Heart right ventricle (tissue), 16 donors: ENCODE measurements around the gene TSPAN10. TPM values are rescaled to one million over a fixed set of nuclear protein-coding genes. Genes with fewer than 3 reads are reported as not detected.
A peak's percentile ranks its signal among the peaks of the same experiment; 100 is the strongest.

Source experiments
- ATAC-seq, 8 donors: fragments of 200-7000 bp; cut with Tn5 transposase; one replicate each; pipeline ENCODE4 v1.9.1; 2020; ENCODE audit warnings: mild to moderate bottlenecking in 8 of 8, moderate library complexity in 8 of 8, moderate number of reproducible peaks in 1 of 8
- DNase-seq, 2 donors: peaks; one replicate each; pipeline ENCODE4 v3.0.0-alpha.2; 2020
- H3K27ac ChIP-seq, 10 donors: fragments of 200-600 bp; sonication (generic) in 2 of 10; one replicate each; pipeline versions ENCODE4 v1.5.0 to v1.8.0; 2020 to 2022; ENCODE audit warnings: mild to moderate bottlenecking in 3 of 10
- H3K27me3 ChIP-seq, 7 donors: fragments of 200-600 bp; one replicate each; pipeline ENCODE4 v1.8.0; 2021 to 2022; ENCODE audit warnings: mild to moderate bottlenecking in 2 of 7
- H3K36me3 ChIP-seq, 9 donors: fragments of 200-600 bp; sonication (generic) in 1 of 9; one replicate each; pipeline versions ENCODE4 v1.5.0 to v1.8.0; 2020 to 2022; ENCODE audit warnings: mild to moderate bottlenecking in 2 of 9
- H3K4me1 ChIP-seq, 9 donors: fragments of 200-600 bp; sonication (generic) in 1 of 9; one replicate each; pipeline versions ENCODE4 v1.5.0 to v1.8.0; 2020 to 2022; ENCODE audit warnings: mild to moderate bottlenecking in 4 of 9
- H3K4me3 ChIP-seq, 10 donors: fragments of 200-600 bp; sonication (generic) in 2 of 10; one replicate each; pipeline versions ENCODE4 v1.5.0 to v1.8.0; 2020 to 2022; ENCODE audit warnings: mild to moderate bottlenecking in 7 of 10, moderate library complexity in 2 of 10
- H3K9me3 ChIP-seq, 11 donors: fragments of 200-600 bp in 10 of 11; sonication (generic) in 2 of 11; one replicate each; pipeline versions ENCODE4 v1.5.0 to v1.8.0; 2013 to 2022; ENCODE audit warnings: mild to moderate bottlenecking in 2 of 11, control low read depth in 1 of 11, moderate library complexity in 1 of 11
- CTCF ChIP-seq, 9 donors: fragments of 200-600 bp; sonication (generic) in 2 of 9; IDR thresholded peaks; one replicate each; pipeline versions ENCODE4 v1.5.0 to v1.8.0; 2021 to 2022; ENCODE audit warnings: antibody characterized with exemption in 9 of 9, mild to moderate bottlenecking in 5 of 9, moderate library complexity in 1 of 9
- WGBS, 2 donors: extraction: QIAGEN DNeasy Blood & Tissue Kit; methylation state at CpG; one replicate each; pipeline ENCODE4 v1.1.7; 2013; ENCODE audit warnings: inconsistent platforms in 1 of 2; 5-methylcytosine and 5-hydroxymethylcytosine counted together
- intact Hi-C, 10 donors: fragments of 100-400 bp; cut with DNase I; formaldehyde crosslinking; loops; one replicate each; pipeline versions ENCODE4 v1.11.1 to v1.14.2; 2022
- polyA plus RNA-seq, 2 donors: library from polyadenylated mRNA; stranded (reverse); fragments of 200-250 nt; gene quantifications; one replicate each; pipeline ENCODE4 v1.2.3, GENCODE V29; 2013
- total RNA-seq, 10 donors: library from RNA; stranded (reverse); fragmentation: NEBNext Ultra II Directional in 3 of 10; extraction: Animal tissue kit (Norgen Biotek cat#: 25700) in 3 of 10; gene quantifications; one replicate each; pipeline versions ENCODE4 v1.2.1 to v1.2.4, GENCODE V29; 2021 to 2023
- donor health status: Arrhythmogenic right ventricular cardiomyopathy.
- donor health status: ischemic (EF 13 %, LVEDD 7.1; RV severe dilation, severe dysfunction).
- donor health status: healthy with polysubstance abuse.
- donor health status: DM: no; HTN: yes; CAD: no.
- donor health status: DM: no; HTN: no; CAD: no.
- donor health status: ischemic (EF 25% LVEDD 6.9; RV normal size, moderate dysfunction).
- donor health status: ischemic (EF 25% LVEDD 5.7; RV mildly dilated, moderate dysfunction).
- donor health status: healthy.
- donor health status: DM: yes; HTN: yes; CAD: no.
- donor health status: Ischemic cardiomyopathy.
- donor health status: ischemic (EF 35%, LVEDD 5.7; RV mildly dilated, moderate dysfunction).
- donor health status: nonischemic (EF 11% LVEDD 7.7; RV severe dilation, severe dysfunction).
- donor health status: DM: yes; HTN: yes; CAD: no.
- donor health status: PGD.
- donor health status: ischemic (EF 29% LVEDD 5.4; RV normal size, mild dysfunction).
- donor health status: nonischemic (EF 23%, LVEDD 6.1; RV moderate dilation, normal function).

Gene TSPAN10
- total and polyA plus RNA-seq, 12 donors: 0.12 to 0.57 (median 0.25) TPM

- intact Hi-C loops: loop anchor here in 1 of 10 donors (2.0 kb wide), 1 partner anchor 31 kb away; the partner anchor contains the start of genes CCDC137 and OXLD1
- DNase-seq: no peak
- ATAC-seq: no peak
- Histone ChIP-seq H3K9me3 (no peaks in the 10 kb centered on the region), H3K27me3 (no peaks in the 10 kb centered on the region), H3K27ac (peak overlapping the region; percentile 82 to 99 (median 96)), H3K36me3 (peaks cover 0 to 17% (median 0%) of the 10 kb centered on the region in 9 donors), H3K4me1 (peaks cover 6 to 52% (median 34%) of the 10 kb centered on the region in 9 donors), H3K4me3 (peak overlapping the region; percentile 51 to 99 (median 90))
- no peak for TF ChIP-seq CTCF (IDR thresholded peaks at IDR 0.05)
- WGBS, 2 donors: 32 to 38% methylated on average over 18 of the region's 18 CpGs
These were observed 957 bp upstream of the TSPAN10 start for GRCh38 chr17:81635973-81636504.

DNA sequence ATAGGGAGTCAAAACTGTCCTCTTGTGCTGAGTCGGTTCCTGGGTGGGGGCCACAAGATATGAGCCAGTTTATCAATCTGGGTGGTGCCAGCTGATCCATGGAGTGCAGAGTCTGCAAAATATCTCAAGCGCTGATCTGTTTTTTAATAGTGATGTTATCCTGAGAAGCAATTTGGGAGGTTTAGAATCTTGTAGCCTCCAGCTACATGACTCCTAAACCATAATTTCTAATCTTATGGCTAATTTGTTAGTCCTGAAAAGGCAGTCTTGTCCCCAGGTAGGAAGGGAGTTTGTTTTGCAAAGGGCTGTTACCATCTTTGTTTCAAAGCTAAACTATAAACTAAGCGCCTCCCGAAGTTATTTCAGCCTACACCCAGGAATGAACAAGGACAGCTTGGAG is 1.7 kb downstream of the TSPAN10 start:
- ATAC-seq (no peak), DNase-seq (no peak)
- H3K27ac ChIP-seq: no peak overlapping the region
- no peaks in the 10 kb centered on the region for H3K9me3 ChIP-seq
- H3K27me3 ChIP-seq: no peaks in the 10 kb centered on the region
- WGBS, 2 donors: 60 to 76% methylated on average over 4 of the region's 4 CpGs
- intact Hi-C loops: no loop called here
- no peak overlapping the region for H3K4me3 ChIP-seq
- H3K4me1 ChIP-seq: peaks cover 6 to 35% (median 32%) of the 10 kb centered on the region in 9 donors
- peaks cover 0 to 4% (median 0%) of the 10 kb centered on the region in 9 donors for H3K36me3 ChIP-seq
- TF ChIP-seq CTCF (IDR thresholded peaks at IDR 0.05): no peak

- 91 to 93% methylated on average over 9 of the region's 9 CpGs for WGBS, 2 donors
- intact Hi-C loops: no loop called here
These were observed 3.0 kb downstream of the TSPAN10 start for GRCh38 chr17:81640011-81640410.

DNA sequence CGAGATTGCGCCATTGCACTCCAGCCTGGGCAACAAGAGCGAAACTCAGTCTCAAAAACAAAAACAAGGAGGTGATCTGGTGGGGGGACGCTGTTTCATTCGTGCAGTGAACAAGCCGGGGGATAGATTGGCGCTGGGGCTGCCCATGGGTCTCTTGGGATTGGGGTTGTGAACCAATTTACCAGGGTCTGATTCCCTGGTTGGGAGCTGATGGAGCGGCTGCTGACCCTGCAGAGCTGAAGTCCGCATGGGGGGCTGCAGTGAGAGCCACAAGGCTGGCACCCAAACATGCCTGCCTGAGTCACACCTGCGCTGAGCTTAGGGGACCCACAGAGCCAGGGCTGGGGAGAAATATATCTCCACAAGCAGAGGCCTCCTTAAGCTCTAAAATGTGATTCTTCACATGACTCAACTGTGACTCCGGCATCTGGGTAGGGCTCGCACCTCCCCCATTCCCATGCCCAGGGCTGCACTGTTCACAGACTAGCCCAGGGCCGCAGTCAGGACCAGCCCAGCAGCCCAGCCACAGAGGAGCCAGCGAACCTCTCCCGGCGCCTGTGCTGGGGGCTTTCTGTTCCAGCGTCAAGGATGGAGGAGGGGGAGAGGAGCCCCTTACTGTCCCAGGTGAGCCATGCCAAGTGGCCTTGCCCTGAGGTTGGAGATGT is 5.0 kb downstream of the TSPAN10 start:
- Histone ChIP-seq H3K9me3 (no peaks in the 10 kb centered on the region), H3K27me3 (peaks cover 0 to 4% (median under 1%) of the 10 kb centered on the region in 7 donors), H3K4me3 (no peak overlapping the region), H3K4me1 (peaks cover 0 to 8% (median 6%) of the 10 kb centered on the region in 9 donors), H3K27ac (no peak overlapping the region), H3K36me3 (no peaks in the 10 kb centered on the region)
- no peak for ATAC-seq
- WGBS, 2 donors: 89 to 93% methylated on average over 15 to 16 of the region's 17 CpGs
- intact Hi-C loops: no loop called here
- no peak for DNase-seq
- no peak for TF ChIP-seq CTCF (IDR thresholded peaks at IDR 0.05)

More at GRCh38 chr17:81640011-81640410, 3.0 kb downstream of the TSPAN10 start:
- ATAC-seq (no peak), DNase-seq (no peak)
- Histone ChIP-seq H3K4me3 (no peak overlapping the region), H3K27me3 (no peaks in the 10 kb centered on the region), H3K9me3 (no peaks in the 10 kb centered on the region), H3K36me3 (no peaks in the 10 kb centered on the region), H3K4me1 (peaks cover 6 to 22% (median 19%) of the 10 kb centered on the region in 9 donors), H3K27ac (no peak overlapping the region)
- TF ChIP-seq CTCF (IDR thresholded peaks at IDR 0.05): no peak
